HG02870 (cell line): ENCODE results near the gene CHMP4B.

Source experiments
- ATAC-seq: cut with Tn5 transposase; IDR thresholded peaks from one replicate; pipeline ENCODE4 v1.9.1; 2021; ENCODE audit warnings: mild to moderate bottlenecking, moderate library complexity; ENCODE audit not compliant: unreplicated experiment

The CHMP4B gene

DNA sequence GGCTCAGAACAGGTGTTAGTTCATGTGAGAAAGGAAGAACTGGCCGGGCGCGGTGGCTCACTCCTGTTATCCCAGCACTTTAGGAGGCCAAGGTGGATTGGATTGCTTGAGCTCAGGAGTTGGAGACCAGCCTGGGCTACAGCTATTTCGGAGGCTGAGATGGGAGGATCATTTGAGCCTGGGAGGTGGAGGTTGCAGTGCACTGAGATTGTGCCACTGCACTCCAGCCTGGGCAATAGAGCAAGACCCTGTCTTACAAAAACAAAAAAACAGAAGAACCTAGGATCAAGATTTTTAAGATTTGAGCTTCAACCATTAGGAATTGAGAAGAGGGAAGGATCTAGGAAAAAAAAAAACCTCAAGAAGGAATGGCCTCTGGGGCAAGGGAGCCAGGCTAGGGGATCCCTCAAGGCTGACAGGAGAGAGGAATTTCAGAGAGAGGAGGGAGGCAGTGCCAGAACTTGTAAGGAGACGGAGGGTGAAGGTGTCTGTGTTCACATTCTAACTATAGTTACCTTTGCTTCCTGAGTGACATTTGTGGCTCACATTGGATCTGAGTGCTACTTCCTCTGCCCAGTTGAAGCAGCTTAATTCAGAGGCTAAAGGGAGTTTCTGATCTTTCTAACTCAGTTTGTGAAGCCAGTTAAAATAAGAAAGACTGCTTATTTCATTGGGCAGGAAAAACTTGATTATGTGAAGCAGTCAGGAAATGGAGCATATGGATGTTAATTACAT, 26.1 kb downstream of the CHMP4B start:
- no peak for ATAC-seq

DNA sequence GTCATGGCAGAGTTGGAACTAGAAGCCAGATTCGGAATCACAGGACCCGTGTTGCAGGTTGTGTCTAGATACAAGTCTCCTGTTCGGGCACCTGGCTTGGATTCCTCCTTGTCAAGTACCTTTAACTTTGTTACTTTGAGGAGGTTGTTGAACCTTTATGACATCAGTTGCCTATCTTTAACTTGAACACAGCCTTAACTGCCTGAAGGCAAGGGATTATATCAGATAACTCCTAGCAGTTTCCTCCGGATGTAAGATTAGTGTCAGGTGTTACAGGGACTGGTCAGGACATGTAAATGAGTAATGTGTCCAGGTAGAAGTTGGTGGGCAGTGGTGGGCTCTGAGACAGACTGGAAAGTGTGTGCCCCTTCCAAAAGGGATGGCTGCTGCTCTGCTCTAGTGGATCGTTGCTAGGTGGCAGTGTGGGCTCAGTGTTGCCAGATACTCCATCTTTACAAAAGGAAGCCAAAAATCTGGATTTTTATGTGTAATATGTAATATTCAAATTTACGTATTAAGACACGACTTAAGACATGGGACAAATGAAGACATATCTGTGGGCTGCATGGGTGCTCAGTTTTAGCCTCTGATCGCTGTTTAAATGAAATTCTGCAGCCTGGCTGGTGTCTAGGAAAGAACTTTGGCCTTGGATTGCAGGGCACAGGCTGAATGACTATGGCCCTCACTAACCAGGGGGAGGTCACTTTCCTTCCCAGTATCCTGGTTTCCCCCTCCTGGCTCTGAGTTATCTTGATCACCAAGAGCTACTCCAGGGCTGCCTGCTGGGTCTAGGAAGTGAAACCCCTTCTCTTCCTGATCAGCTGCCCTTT, 27.1 kb downstream of the CHMP4B start:
- ATAC-seq: no peak

DNA sequence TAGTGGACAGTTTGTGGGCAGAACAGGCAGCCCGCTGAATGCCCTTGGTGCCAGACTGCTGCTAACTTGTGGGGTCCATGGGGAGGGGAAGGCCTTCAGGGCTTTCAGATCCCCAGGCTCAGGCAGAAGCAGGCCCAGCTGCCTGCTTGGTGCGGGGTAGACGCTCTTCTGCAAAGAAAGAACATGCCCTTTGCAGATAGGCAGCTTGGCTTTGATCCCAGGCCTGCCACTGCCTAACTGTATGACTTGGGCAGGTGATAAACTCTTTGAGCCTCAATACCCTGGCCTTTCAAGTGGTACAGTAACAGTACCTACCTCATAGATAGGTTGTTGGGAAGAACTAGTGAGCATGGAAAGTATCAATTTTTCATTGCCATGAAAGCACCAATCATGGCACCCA, 28.4 kb downstream of the CHMP4B start:
- no peak for ATAC-seq

DNA sequence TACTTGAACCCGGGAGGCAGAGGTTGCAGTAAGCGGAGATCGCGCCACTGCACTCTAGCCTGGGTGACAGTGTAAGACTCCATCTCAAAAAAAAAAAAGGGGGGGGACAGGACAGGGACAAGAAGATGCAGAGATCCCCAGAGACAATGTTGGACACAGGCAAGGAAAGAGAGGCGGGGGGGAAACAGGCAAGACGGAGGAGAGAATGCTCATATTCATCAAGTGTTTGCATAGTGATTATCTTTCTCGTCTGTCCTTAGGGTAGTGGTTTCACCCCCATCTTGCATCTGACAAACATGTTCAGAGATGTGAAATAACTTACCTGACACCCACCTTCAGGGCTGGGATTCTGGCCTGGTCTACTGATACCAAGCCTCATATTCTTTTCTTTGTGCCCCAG, 29.0 kb downstream of the CHMP4B start:
- ATAC-seq: no peak

DNA sequence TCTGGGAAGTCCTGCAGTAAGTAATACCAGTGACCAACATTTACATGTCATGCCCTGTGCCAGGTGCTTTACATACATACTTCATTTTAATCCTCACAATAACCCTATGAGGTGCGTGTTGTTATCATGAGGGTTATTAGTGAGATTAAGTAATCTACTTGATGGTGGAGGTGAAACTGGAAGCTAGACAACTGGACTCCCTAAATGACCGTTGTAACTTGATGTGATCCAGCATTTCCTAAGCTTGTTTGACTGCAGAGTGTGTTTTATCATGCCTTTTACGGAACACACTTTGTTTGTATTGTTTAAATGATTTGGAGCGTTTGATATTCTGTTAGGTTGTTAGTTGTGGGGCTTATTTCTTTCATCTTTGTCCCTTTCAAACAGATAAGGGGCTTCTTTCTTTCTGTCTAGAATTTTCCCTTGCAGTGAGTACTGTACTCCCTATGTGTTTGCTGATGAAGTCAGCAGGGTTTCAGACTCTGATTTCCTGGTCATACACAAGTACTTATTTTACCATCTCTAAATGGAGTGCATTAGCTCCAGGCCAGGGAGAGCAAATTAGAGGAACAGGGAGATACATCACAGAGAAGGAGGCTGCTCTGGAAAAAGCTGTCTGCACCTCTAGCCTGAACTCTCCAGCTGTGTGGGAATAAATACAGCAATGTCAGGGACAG, 29.7 kb downstream of the CHMP4B start:
- ATAC-seq: no peak

DNA sequence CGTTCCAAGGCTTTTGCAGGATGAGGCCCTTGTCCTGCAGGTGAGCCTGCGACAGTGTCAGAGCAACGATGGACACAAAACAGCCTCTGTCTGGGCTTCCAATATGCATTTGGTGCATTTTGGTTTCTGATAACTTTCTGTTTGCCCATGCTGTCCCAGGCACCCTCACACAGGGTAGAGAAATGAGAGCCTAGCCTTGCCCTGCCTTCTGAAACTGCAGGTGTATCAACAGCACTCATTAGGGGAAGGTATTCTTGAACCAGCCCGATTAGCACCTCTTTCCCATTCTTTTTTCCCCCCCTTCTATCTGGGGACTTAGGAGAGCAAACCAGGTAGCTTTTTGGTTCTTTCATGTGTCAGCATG, 30.3 kb downstream of the CHMP4B start:
- ATAC-seq: no peak

DNA sequence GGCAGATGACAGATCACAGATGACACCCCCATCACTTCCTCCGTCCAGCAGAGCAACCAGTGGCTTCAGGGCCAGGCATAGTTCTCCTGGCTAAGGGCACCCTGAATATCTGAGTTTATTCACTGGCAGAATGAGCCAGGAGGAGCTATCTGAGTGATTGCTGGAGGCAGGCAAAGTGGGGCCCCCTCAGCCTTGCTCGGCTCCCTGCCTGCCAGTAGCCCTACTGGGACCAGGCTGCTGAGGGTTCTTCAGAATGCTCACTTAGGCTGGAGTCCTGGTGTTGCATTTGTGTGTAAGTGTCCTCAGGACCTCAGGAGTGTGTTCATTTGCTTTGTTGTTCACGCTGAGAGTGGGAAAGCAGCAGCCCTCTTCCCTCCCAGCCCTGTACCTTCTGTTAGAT, 31.2 kb downstream of the CHMP4B start:
- ATAC-seq: no peak

DNA sequence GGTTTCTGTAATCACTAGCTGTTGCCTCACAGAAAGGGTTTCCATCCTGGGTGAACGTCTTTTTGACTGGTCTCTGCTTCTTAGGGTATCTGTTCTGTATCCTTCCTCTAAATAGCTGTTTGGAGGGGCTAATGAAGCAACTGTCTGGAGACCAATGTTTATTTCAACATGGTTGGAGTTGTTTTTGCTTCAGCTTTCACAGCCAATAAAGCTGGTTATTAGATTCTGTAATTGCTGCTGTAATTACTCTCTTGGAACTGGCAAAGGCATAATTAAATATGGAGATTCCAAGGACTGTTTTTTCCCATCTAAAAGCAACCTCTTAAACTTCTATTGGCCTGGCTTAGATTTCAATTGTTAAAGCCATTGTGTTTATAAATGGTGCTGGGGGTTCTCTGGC, 31.9 kb downstream of the CHMP4B start:
- no peak for ATAC-seq

DNA sequence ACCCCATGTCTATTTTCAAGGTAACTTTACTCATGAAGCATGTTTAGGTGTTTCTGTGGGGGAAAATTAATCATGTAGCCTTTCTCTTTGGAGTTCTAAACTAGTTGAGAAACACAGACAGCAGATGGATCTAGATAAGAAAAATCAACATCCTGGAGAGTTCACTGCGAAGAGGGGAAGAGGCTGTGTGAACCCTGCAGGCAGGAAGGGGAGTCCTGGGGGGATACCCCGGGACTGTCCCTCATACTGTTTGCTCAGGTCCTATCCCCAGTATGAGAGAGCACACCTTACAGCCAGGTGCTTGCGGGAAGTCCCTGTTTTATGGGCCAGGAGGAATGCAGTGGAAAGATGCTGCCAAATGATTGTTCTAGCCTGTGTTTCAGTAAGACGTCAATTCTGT, 32.7 kb downstream of the CHMP4B start:
- peak; percentile 46 for ATAC-seq

DNA sequence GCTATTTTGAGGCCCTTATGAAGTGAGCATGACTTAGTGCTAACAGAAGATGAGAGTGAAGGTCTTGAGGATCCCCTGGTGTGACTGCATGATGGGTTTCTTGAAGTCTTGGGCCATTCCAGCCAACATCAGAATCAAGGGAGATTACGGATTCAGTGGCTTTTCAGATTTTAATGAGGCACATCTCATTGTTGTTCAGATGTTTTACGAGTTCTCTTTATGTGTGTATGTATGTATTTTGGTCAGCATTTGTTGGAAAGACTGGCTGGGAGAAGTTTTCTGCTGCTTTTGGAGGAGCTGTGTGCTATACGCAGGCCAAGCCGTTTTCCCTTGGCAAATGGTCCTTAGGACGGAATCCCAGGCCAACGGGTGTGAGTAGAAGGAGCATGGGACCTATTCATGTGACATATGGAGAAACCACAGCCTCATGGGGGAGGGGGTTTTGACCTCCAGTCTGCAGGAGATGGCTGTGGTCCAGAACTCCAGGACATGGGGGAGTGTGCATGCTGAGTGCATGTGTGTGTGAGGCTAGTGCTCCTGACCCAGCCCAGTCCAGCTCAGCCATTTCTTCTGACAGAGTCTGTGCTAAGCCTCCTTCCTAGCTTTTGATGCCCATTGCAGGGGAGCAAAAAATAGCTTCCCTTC, 35.3 kb downstream of the CHMP4B start:
- ATAC-seq: no peak

DNA sequence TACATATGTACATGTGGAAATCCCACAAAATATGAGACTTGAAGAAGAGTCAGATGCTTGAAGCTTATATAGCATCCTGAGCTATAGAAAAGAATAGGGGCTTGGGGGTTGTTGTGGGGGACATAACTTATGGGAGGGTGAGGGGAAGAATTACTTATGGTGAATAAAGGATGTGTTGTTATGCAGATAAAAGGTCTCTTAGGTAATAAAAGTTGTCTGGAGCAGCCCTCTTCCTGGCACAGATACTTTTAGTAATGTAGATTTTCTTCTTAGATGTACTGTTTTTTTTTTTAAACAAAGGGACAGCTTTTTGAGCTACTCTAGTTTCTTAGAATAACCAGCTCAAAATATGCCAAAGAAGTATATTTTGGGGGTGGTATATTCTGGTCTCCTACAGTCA, 35.9 kb downstream of the CHMP4B start:
- ATAC-seq: no peak

DNA sequence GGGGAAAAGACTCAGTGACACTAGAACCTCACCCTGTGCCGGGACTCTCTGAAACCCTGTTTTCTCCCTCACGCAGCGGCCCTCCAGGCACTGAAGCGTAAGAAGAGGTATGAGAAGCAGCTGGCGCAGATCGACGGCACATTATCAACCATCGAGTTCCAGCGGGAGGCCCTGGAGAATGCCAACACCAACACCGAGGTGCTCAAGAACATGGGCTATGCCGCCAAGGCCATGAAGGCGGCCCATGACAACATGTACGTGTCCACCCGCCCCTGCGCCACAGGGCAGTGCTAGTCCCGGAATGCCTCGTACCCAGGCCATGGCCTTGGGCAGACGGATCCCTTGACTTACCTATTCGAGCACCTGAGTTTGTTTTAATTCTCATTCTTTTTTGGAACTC, 37.2 kb downstream of the CHMP4B start:
- no peak for ATAC-seq

DNA sequence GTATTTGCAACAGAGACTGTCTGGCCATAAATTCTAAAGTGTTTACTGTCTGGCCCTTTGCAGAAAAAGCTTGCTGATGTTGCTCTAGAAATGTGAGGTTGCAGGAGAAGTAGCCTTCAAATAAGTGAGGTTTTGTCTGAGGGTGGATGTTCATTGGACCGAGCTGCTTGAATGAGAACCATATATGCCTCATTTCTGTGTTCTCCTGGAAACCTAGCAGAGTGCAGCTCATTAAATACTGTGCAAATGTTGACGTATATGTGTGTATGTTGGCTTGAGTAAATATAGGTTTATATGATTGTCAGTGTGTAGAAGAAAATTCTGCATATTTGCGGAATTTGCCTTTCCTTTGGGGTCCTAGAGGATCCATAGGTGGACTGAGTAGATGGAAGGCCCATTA, 39.0 kb downstream of the CHMP4B start:
- ATAC-seq: no peak

DNA sequence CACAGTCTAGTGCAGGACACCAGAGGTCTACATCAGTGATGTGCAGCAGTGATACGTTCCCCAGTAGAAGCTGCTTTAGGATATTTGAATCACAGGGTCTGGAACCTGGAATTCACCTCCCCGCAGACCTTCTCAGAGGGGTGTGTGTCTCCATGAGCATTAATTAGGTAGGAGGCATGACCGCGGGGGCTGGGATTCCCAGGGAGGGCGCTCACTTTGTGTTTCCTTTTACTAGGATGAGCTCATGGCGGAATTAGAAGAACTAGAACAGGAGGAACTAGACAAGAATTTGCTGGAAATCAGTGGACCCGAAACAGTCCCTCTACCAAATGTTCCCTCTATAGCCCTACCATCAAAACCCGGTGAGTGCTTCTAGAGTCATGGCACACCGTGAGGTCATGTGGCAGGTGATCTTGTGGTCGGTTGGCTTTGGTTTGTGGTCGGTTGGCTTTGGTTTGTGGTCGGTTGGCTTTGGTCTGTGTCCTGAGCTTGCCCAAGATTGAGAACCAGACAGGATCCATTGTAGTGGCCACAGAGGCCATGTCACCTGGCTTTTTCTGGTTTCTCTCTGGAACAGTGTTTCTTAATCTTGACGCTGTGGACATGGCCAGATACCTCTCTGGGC, 40.8 kb downstream of the CHMP4B start:
- ATAC-seq: no peak

DNA sequence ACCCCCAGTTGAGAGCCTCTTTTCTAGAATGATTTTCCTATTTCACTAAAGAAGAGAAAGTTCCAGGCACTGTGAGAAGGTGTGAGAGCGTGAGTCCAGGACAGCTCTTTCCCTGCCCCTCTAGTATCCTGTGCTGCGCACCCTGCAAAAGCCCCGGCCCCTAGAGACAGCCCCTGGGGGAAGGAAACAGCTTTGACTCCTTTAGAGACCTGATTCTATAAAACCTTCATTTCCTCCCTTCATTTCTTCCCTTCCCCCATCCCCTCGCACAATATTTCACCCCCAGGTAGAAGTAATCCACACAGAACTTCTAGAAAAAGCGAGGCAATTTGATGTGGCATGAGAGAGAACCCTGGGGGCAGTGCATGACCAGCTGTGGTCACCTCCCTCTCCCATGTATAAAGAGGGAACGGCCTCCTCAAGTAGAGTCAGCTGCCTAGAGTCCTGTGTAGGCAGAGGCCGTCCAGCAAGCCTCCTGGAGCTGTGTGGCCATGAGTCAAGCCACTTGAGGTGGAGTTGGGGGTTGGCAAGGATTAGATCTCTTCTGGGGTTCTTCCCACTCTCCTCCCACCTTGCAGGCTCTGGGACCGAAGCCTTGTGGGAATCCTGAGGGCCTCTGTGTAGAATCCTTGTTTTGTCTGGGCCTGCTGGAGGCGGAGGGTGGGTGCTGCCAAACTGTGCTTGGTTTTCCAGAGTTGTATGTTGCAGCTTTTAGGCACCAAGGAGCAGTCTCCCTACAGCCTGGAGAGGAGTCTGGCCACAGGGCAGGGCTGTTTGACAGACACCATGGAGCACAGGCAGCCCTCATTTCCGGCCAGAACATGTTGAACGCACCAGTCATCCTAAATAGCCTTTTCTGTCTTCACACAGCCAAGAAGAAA, 41.7 kb downstream of the CHMP4B start:
- ATAC-seq: no peak

DNA sequence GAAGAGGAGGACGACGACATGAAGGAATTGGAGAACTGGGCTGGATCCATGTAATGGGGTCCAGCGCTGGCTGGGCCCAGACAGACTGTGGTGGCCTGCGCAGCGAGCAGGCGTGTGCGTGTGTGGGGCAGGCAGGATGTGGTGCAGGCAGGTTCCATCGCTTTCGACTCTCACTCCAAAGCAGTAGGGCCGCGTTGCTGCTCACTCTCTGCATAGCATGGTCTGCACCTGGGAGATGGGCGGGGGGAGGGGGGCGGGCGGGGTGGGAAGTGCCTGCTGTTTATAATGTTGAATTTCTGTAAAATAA, 42.3 kb downstream of the CHMP4B start:
- ATAC-seq: no peak

DNA sequence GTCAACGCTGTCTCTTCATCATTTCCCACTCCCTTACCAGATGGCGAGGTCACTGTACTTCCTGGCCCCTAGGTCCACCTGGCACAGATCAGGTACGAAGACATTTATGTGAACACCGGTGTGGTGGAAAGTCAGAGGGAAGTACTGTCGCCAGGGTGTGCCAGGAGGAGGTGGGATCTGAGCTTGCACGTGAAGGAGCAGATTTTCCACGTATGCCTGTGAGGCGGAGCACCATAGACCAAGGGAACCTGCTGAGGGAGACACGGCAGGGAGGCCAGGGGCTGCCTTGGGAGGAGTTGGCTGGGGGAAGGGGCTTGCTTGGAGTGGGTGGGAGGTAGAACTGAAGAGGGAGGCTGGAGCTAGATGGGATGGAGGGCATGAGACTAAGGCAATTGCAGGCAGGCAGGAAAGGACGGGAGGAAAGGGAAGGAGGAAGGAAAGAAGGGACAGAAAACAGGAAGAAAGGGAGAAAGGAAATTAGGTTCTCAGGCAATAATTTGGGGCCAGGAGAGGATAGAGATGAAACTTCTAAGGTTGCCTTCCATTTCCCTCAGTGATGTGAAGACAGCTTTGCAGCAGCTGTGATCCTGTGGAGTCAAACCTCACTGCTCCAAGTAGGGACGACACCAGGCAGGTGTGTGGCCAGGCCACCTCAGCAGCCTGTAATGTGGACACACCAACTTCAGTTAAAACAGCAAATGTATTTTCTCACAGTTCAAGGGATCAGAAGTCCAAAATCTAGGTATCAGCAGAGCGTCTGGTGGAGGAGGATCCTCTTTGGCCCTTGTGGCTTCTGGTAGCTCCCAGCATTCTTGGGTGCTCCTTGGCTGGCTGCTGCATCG, 46.8 kb downstream of the CHMP4B start:
- ATAC-seq: no peak

DNA sequence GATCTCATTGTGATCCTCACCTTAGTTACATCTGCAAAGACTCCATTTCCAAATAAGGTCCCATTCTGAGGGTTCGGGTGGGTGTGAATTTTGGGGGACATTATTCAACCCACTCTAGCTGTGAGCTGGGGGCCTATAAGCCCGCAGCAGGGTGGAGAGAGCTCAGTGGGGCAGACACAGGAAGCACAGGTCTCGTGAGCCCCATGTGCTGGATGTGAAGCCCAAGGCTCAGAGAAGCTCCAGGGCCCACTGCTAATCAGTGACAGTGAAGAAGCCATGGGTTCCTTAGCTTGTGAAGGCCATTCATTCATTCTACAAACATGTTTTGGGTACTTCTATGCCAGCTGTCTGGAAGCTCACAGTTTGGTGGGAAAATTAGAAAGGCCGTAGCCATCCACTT, 47.5 kb downstream of the CHMP4B start:
- ATAC-seq: no peak

DNA sequence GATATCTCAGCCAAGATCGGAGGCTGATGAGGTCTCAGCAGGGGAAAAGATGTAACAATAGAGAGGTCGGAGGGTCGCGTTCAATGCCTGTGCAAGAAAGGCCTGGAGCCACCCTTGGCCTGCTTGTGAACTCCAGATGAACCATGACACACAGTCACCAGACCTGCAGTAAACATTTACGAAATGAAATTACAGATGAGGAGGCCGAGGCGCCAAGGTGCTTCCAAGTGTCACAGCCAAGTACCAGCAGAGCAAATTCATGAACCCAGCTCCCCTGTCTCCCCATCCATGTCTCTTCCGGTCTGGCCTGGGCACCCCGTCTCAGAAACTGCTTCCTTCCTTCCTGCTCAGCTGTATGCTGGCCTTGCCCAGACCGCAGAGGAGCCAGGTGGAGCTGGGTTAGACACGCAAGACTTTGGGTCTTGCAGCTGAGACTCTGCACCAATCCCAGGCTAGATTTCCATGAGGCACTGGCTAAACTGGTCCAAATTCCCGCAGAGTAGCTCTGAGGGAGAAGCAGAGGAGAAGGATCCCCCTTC, 48.1 kb downstream of the CHMP4B start:
- no peak for ATAC-seq
